ENCODE data around the gene ANKRD40.
"Not testable (repeated sequence)": the region's sequence is repeated elsewhere in the genome, so short reads cannot be mapped to it uniquely, and the experiment has no call there.

Gene ANKRD40

GRCh38 chr17:50728112-50728429, 20.4 kb upstream of the ANKRD40 start:
- no peak overlapping the region for H3K27ac ChIP-seq (ENCODE audit: low read depth, low read length)
- no peak overlapping the region for H3K9ac ChIP-seq (ENCODE audit: low read length in 5 of 5)
- peaks cover 3 to 49% (median 42%) of the 10 kb centered on the region in 5 donors for H3K4me1 ChIP-seq (ENCODE audit: control insufficient read depth in 5 of 5, insufficient read depth in 5 of 5, low read length in 5 of 5)

GRCh38 chr17:50725769-50726655, 18.3 kb upstream of the ANKRD40 start:
- H3K4me1 ChIP-seq (ENCODE audit: control insufficient read depth in 5 of 5, insufficient read depth in 5 of 5, low read length in 5 of 5), result peaks cover 0 to 61% (median 59%) of the 10 kb centered on the region in 5 donors

More at GRCh38 chr17:50728112-50728429, 20.4 kb upstream of the ANKRD40 start:
- no peak overlapping the region for H3K4me3 ChIP-seq (ENCODE audit: low read depth in 1 of 5, low read length in 5 of 5)
- no peaks in the 10 kb centered on the region for H3K9me3 ChIP-seq (ENCODE audit: control insufficient read depth in 5 of 5, low read length in 5 of 5)
- H3K36me3 ChIP-seq (ENCODE audit: control insufficient read depth in 5 of 5, insufficient read depth in 5 of 5, low read length in 5 of 5), result no peaks in the 10 kb centered on the region
- no peaks in the 10 kb centered on the region for H3K27me3 ChIP-seq (ENCODE audit: control insufficient read depth in 5 of 5, insufficient read depth in 4 of 5, low read length in 5 of 5)

DNA sequence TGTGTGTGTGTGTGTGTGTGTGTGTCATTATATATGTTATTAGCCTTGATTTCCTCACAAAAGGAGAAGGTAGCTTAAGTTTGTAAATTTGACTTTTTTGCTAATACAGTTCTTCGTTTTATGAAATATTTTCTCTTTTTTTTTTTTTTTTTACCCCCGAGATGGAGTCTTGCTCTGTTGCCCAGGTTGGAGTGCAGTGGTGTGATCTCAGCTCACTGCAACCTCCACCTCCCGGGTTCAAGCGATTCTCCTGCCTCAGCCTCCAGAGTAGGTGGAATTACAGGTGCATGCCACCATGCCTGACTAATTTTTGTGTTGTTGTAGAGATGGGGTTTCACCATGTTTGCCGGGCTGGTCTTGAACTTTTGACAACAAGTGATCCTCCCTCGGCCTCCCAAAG, 16.9 kb upstream of the ANKRD40 start:
- H3K27me3 ChIP-seq (ENCODE audit: control insufficient read depth in 5 of 5, insufficient read depth in 4 of 5, low read length in 5 of 5); H3K27ac ChIP-seq (ENCODE audit: low read depth, low read length); H3K36me3 ChIP-seq (ENCODE audit: control insufficient read depth in 5 of 5, insufficient read depth in 5 of 5, low read length in 5 of 5); H3K9ac ChIP-seq (ENCODE audit: low read length in 5 of 5); H3K9me3 ChIP-seq (ENCODE audit: control insufficient read depth in 5 of 5, low read length in 5 of 5); H3K4me3 ChIP-seq (ENCODE audit: low read depth in 1 of 5, low read length in 5 of 5): not testable (repeated sequence)
- H3K4me1 ChIP-seq (ENCODE audit: control insufficient read depth in 5 of 5, insufficient read depth in 5 of 5, low read length in 5 of 5), result peaks cover 0 to 66% (median 62%) of the 10 kb centered on the region in 5 donors

More at GRCh38 chr17:50725769-50726655, 18.3 kb upstream of the ANKRD40 start:
- Histone ChIP-seq H3K36me3 (ENCODE audit: control insufficient read depth in 5 of 5, insufficient read depth in 5 of 5, low read length in 5 of 5) (no peaks in the 10 kb centered on the region), H3K4me3 (ENCODE audit: low read depth in 1 of 5, low read length in 5 of 5) (no peak overlapping the region), H3K9me3 (ENCODE audit: control insufficient read depth in 5 of 5, low read length in 5 of 5) (no peaks in the 10 kb centered on the region), H3K27me3 (ENCODE audit: control insufficient read depth in 5 of 5, insufficient read depth in 4 of 5, low read length in 5 of 5) (no peaks in the 10 kb centered on the region), H3K9ac (ENCODE audit: low read length in 5 of 5) (no peak overlapping the region), H3K27ac (ENCODE audit: low read depth, low read length) (no peak overlapping the region)

DNA sequence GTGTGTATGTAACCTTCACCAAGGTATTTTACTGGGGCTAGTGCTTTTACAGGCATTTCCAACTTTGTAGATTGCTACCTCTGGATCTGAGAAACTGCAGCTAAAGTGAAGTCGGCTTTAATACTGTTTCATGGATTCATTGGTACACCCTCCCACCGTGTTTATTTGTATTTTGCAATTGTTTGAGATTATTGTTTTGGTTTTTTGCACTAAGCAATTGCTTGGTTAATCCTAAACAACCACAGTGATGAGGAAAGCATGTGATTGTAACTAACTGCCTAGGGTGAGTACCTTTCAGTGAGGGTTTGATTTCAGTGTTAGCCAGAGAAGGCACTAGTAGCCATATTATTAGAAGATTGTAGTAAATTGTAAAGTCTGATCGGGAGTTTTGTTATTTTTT, 15.0 kb upstream of the ANKRD40 start:
- Histone ChIP-seq H3K36me3 (ENCODE audit: control insufficient read depth in 5 of 5, insufficient read depth in 5 of 5, low read length in 5 of 5) (no peaks in the 10 kb centered on the region), H3K4me1 (ENCODE audit: control insufficient read depth in 5 of 5, insufficient read depth in 5 of 5, low read length in 5 of 5) (peaks cover 0 to 62% (median 60%) of the 10 kb centered on the region in 5 donors), H3K9me3 (ENCODE audit: control insufficient read depth in 5 of 5, low read length in 5 of 5) (no peaks in the 10 kb centered on the region), H3K9ac (ENCODE audit: low read length in 5 of 5) (peak overlapping the region in 1 of 5 donors; percentile 1), H3K27me3 (ENCODE audit: control insufficient read depth in 5 of 5, insufficient read depth in 4 of 5, low read length in 5 of 5) (no peaks in the 10 kb centered on the region), H3K27ac (ENCODE audit: low read depth, low read length) (no peak overlapping the region), H3K4me3 (ENCODE audit: low read depth in 1 of 5, low read length in 5 of 5) (no peak overlapping the region)

DNA sequence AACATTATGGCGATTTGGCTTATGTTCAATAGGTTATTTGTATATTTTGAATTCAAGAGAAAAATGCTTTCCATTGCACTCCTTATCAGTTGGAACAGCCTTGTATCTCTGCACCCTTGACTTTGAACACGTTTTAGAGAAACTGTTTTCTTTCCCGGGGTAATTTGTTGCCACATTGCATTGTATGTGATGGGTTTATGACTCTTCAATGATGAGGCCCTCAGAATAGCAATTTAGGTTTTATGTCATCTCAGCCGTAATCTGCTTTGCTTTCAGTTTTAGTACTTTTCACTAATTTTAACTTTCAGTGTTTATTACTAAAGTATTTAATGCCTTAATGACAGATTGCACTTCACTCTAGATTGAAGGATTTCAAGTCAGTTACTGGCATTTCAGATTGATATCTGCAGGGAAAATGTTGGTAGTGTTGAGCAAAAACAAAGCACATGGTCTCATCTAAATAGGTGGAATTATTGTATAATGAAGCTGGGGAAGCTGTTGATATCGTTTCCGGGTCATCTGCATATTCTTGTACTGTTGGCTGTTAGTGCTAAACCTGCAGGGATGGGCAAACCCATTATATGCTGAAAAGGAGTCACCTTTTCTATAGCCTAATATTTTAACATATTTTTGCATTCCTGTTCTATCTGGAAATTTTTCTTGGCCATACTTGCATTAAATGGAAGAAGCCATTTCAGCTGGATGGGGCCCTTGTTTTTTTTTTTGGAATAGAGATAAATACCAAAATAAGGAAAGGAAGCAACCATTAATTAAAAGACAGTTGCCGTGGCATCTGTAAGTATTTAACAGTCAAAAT, 13.7 kb upstream of the ANKRD40 start:
- no peaks in the 10 kb centered on the region for H3K36me3 ChIP-seq (ENCODE audit: control insufficient read depth in 5 of 5, insufficient read depth in 5 of 5, low read length in 5 of 5)
- H3K9me3 ChIP-seq (ENCODE audit: control insufficient read depth in 5 of 5, low read length in 5 of 5), result no peaks in the 10 kb centered on the region
- peak overlapping the region; percentile 97 for H3K27ac ChIP-seq (ENCODE audit: low read depth, low read length)
- H3K4me1 ChIP-seq (ENCODE audit: control insufficient read depth in 5 of 5, insufficient read depth in 5 of 5, low read length in 5 of 5), result peaks cover 0 to 55% (median 51%) of the 10 kb centered on the region in 5 donors
- H3K27me3 ChIP-seq (ENCODE audit: control insufficient read depth in 5 of 5, insufficient read depth in 4 of 5, low read length in 5 of 5), result no peaks in the 10 kb centered on the region
- H3K9ac ChIP-seq (ENCODE audit: low read length in 5 of 5), result peak overlapping the region; percentile 19 to 99 (median 97)
- H3K4me3 ChIP-seq (ENCODE audit: low read depth in 1 of 5, low read length in 5 of 5), result peak overlapping the region; percentile 89 to 98 (median 91)

DNA sequence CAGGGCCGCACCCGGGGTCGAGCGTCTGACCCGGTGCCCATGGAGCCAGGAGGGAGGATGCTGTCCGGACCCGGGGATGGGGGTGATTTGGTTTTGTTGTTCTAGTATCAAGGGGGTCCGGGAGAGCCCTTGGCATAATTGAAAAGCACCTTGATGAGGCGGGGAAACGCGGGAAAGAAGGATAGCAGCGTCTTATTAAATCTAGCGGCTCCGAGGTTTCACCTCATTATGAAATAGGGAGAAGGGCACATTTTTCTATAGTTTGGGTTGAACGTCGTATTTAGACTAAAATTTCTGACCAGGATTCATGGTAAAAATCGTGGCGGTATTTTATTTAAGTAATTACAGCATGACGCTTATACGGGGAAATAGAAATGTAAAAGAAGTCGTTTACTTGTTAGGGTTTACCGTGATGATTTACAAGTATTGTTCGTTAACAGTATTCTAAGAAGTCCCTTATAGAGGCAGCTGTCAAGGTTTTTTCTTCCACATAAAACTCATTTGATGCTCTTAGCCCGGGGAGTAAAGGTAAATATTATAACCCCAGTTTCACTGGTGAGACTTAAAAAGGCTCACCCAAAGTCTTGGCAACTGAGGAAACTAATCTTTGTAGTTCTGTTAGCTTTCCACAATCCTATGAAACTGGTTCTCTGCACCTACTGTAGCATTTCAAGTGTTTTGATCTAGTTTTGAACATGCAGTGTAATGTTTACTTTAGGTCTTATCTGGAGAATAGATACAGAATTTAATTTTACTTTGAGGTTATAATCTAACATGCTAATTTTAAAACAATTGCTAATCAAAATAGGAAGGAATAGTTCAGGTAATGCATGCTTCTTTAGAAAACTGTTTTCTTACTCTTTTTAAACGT, 12.4 kb upstream of the ANKRD40 start:
- H3K4me3 ChIP-seq (ENCODE audit: low read depth in 1 of 5, low read length in 5 of 5), result peak overlapping the region; percentile 89 to 98 (median 91)
- no peaks in the 10 kb centered on the region for H3K27me3 ChIP-seq (ENCODE audit: control insufficient read depth in 5 of 5, insufficient read depth in 4 of 5, low read length in 5 of 5)
- peak overlapping the region; percentile 97 for H3K27ac ChIP-seq (ENCODE audit: low read depth, low read length)
- peak overlapping the region; percentile 69 to 99 (median 97) for H3K9ac ChIP-seq (ENCODE audit: low read length in 5 of 5)
- H3K9me3 ChIP-seq (ENCODE audit: control insufficient read depth in 5 of 5, low read length in 5 of 5), result no peaks in the 10 kb centered on the region
- H3K4me1 ChIP-seq (ENCODE audit: control insufficient read depth in 5 of 5, insufficient read depth in 5 of 5, low read length in 5 of 5), result peaks cover 0 to 48% (median 43%) of the 10 kb centered on the region in 5 donors
- no peaks in the 10 kb centered on the region for H3K36me3 ChIP-seq (ENCODE audit: control insufficient read depth in 5 of 5, insufficient read depth in 5 of 5, low read length in 5 of 5)

GRCh38 chr17:50719144-50719923, 11.6 kb upstream of the ANKRD40 start, which contains the start of gene LUC7L3:
Gene LUC7L3 (plus strand): TSS chr17:50719603. CDS start chr17:50719733, 130 bp downstream.
- no peaks in the 10 kb centered on the region for H3K36me3 ChIP-seq (ENCODE audit: control insufficient read depth in 5 of 5, insufficient read depth in 5 of 5, low read length in 5 of 5)
- no peaks in the 10 kb centered on the region for H3K9me3 ChIP-seq (ENCODE audit: control insufficient read depth in 5 of 5, low read length in 5 of 5)
- peaks cover 0 to 45% (median 43%) of the 10 kb centered on the region in 5 donors for H3K4me1 ChIP-seq (ENCODE audit: control insufficient read depth in 5 of 5, insufficient read depth in 5 of 5, low read length in 5 of 5)
- H3K4me3 ChIP-seq (ENCODE audit: low read depth in 1 of 5, low read length in 5 of 5), result peak within 1 kb of the TSS; percentile 89 to 98 (median 91)
- no peaks in the 10 kb centered on the region for H3K27me3 ChIP-seq (ENCODE audit: control insufficient read depth in 5 of 5, insufficient read depth in 4 of 5, low read length in 5 of 5)
- peak within 1 kb of the TSS; percentile 69 to 99 (median 97) for H3K9ac ChIP-seq (ENCODE audit: low read length in 5 of 5)
- H3K27ac ChIP-seq (ENCODE audit: low read depth, low read length), result peak within 1 kb of the TSS; percentile 97

GRCh38 chr17:50715471-50715870, 7.8 kb upstream of the ANKRD40 start:
- H3K9ac ChIP-seq (ENCODE audit: low read length in 5 of 5), result no peak overlapping the region
- no peaks in the 10 kb centered on the region for H3K36me3 ChIP-seq (ENCODE audit: control insufficient read depth in 5 of 5, insufficient read depth in 5 of 5, low read length in 5 of 5)
- H3K27me3 ChIP-seq (ENCODE audit: control insufficient read depth in 5 of 5, insufficient read depth in 4 of 5, low read length in 5 of 5), result no peaks in the 10 kb centered on the region
- H3K9me3 ChIP-seq (ENCODE audit: control insufficient read depth in 5 of 5, low read length in 5 of 5), result no peaks in the 10 kb centered on the region
- H3K27ac ChIP-seq (ENCODE audit: low read depth, low read length), result no peak overlapping the region
- peaks cover 0 to 9% (median 8%) of the 10 kb centered on the region in 5 donors for H3K4me1 ChIP-seq (ENCODE audit: control insufficient read depth in 5 of 5, insufficient read depth in 5 of 5, low read length in 5 of 5)
- no peak overlapping the region for H3K4me3 ChIP-seq (ENCODE audit: low read depth in 1 of 5, low read length in 5 of 5)

DNA sequence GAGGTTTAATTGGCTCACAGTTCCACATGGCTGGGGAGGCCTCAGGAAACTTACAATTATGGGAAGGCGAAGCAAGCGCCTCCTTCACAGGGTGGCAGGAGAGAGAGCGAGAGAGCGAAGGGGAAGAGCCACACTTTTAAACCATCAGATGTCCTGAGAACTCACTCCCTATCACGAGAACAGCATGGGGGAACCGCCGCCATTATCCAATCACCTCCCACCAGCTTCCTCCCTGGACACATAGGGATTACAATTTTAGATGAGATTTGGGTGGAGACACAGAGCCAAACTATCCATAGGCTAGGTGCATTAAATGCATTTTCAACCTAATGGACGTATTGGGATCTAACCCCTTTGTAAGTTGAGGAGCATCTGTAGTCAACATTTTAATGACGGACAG, 4.9 kb upstream of the ANKRD40 start:
- Histone ChIP-seq H3K36me3 (ENCODE audit: control insufficient read depth in 5 of 5, insufficient read depth in 5 of 5, low read length in 5 of 5) (no peaks in the 10 kb centered on the region), H3K4me3 (ENCODE audit: low read depth in 1 of 5, low read length in 5 of 5) (no peak overlapping the region), H3K9me3 (ENCODE audit: control insufficient read depth in 5 of 5, low read length in 5 of 5) (no peaks in the 10 kb centered on the region), H3K9ac (ENCODE audit: low read length in 5 of 5) (no peak overlapping the region), H3K27ac (ENCODE audit: low read depth, low read length) (no peak overlapping the region), H3K27me3 (ENCODE audit: control insufficient read depth in 5 of 5, insufficient read depth in 4 of 5, low read length in 5 of 5) (no peaks in the 10 kb centered on the region), H3K4me1 (ENCODE audit: control insufficient read depth in 5 of 5, insufficient read depth in 5 of 5, low read length in 5 of 5) (peaks cover 6 to 19% (median 14%) of the 10 kb centered on the region in 5 donors)
